Erythroblast (primary cell): ENCODE data around the gene FAM216B.

Source experiments
- GATA1 ChIP-seq: IDR thresholded peaks from 2 replicates; pipeline ENCODE4 v1.6.1; 2011; ENCODE audit warnings: low read depth, mild to moderate bottlenecking, control low read depth, low read length, moderate library complexity
- POLR2A ChIP-seq: IDR thresholded peaks from 2 replicates; pipeline ENCODE4 v1.6.1; 2011; ENCODE audit warnings: mild to moderate bottlenecking, low read length

DNA sequence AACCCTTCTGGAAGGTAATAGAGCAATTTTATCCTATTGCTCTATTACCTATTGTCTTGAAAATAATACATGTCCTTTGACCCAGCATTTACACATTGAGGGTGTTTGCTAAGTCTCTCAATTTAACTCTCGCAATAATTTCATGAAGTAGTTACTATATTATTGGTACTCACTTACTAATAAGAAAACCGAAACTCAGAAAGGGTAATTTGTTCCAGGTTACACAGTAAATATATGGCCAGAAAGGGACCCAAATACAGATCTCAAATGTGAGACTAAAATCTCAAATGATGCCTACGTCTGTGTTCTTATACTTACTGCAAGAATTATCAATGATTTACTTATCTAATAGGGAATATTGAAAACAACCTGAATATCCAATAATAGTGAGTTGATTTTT, 29.7 kb upstream of the FAM216B start:
- TF ChIP-seq POLR2A (no peak), GATA1 (no peak)
